Peyer's patch (tissue), 4 donors: ENCODE measurements around the gene LHB. TPM values are rescaled to one million over a fixed set of nuclear protein-coding genes. Genes with fewer than 3 reads are reported as not detected.

Experiments used
- DNase-seq, 3 donors: peaks; one replicate each; pipeline ENCODE4 v3.0.0-alpha.2; 2017 to 2019
- H3K27ac ChIP-seq, 4 donors: fragments of 200-600 bp; sonication (generic); one replicate each; pipeline ENCODE4 v1.5.1; 2016 to 2019
- H3K27me3 ChIP-seq, 2 donors: fragments of 200-600 bp; sonication (generic); one replicate each; pipeline ENCODE4 v1.5.1; 2019
- H3K36me3 ChIP-seq, 3 donors: fragments of 200-600 bp; sonication (generic); one replicate each; pipeline ENCODE4 v1.5.1; 2016 to 2019
- H3K4me1 ChIP-seq, 4 donors: fragments of 200-600 bp; sonication (generic); one replicate each; pipeline ENCODE4 v1.5.1; 2016 to 2019
- H3K4me3 ChIP-seq, 4 donors: fragments of 200-600 bp; sonication (generic); 1 replicate in 3 of 4; 2 replicates in 1 of 4; pipeline ENCODE4 v1.5.1; 2016 to 2019; ENCODE audit warnings: mild to moderate bottlenecking in 1 of 4
- H3K9me3 ChIP-seq, 4 donors: fragments of 200-600 bp; sonication (generic); one replicate each; pipeline ENCODE4 v1.5.1; 2016 to 2019; ENCODE audit warnings: mild to moderate bottlenecking in 1 of 4
- CTCF ChIP-seq, 6 experiments: fragments of 450-650 bp in 4 of 6; fragments of 200-600 bp in 2 of 6; sonication (generic) in 1 of 6; IDR thresholded peaks; one replicate each; pipeline ENCODE4 v1.5.1; 2017 to 2019; ENCODE audit warnings: antibody characterized with exemption in 6 of 6, mild to moderate bottlenecking in 3 of 6, moderate library complexity in 1 of 6
- POLR2A ChIP-seq, 2 donors: fragments of 450-650 bp; IDR thresholded peaks; one replicate each; pipeline ENCODE4 v1.5.1; 2017; ENCODE audit warnings: antibody characterized with exemption in 2 of 2, mild to moderate bottlenecking in 2 of 2, moderate library complexity in 2 of 2
- total RNA-seq, 4 donors: library from RNA; depleted of rRNA; stranded (reverse); fragments of >200 nt; gene quantifications; one replicate each; pipeline ENCODE4 v1.1.0, GENCODE V29; 2016

Gene LHB
- total RNA-seq, 4 donors from 2014 or later: 15.8 TPM; not detected in 3

- peaks cover 0 to 77% (median 0%) of the 10 kb centered on the region in 3 donors for H3K36me3 ChIP-seq
- H3K4me3 ChIP-seq: no peak overlapping the region
- H3K27ac ChIP-seq: no peak overlapping the region
- peak; percentile 83 to 94 (median 86) for DNase-seq
- TF ChIP-seq POLR2A (IDR thresholded peaks at IDR 0.05) (no peak), CTCF (IDR thresholded peaks at IDR 0.05) (peak; percentile 78 to 93 (median 87))
- H3K4me1 ChIP-seq: peaks cover 0 to 18% (median 16%) of the 10 kb centered on the region in 4 donors
- H3K9me3 ChIP-seq: no peaks in the 10 kb centered on the region
- H3K27me3 ChIP-seq: no peaks in the 10 kb centered on the region
These were observed 45.9 kb downstream of the LHB start for GRCh38 chr19:48970923-48971395.

GRCh38 chr19:48970139-48970766 is 46.6 kb downstream of the LHB start:
- no peak overlapping the region for H3K27ac ChIP-seq
- H3K36me3 ChIP-seq: peaks cover 0 to 78% (median 0%) of the 10 kb centered on the region in 3 donors
- no peaks in the 10 kb centered on the region for H3K9me3 ChIP-seq
- H3K27me3 ChIP-seq: no peaks in the 10 kb centered on the region
- H3K4me3 ChIP-seq: no peak overlapping the region
- no peak for DNase-seq
- H3K4me1 ChIP-seq: peaks cover 0 to 18% (median 16%) of the 10 kb centered on the region in 4 donors
- TF ChIP-seq POLR2A (IDR thresholded peaks at IDR 0.05) (no peak), CTCF (IDR thresholded peaks at IDR 0.05) (no peak)

- peaks cover 0 to 75% (median 0%) of the 10 kb centered on the region in 3 donors for H3K36me3 ChIP-seq
- peaks cover 0 to 20% (median 16%) of the 10 kb centered on the region in 4 donors for H3K4me1 ChIP-seq
These were observed 47.4 kb downstream of the LHB start for GRCh38 chr19:48969276-48970138.

GRCh38 chr19:48968813-48969218 is 48.1 kb downstream of the LHB start:
- H3K4me1 ChIP-seq: peaks cover 0 to 27% (median 21%) of the 10 kb centered on the region in 4 donors
- H3K27me3 ChIP-seq: no peaks in the 10 kb centered on the region
- no peak for DNase-seq
- TF ChIP-seq POLR2A (IDR thresholded peaks at IDR 0.05) (no peak), CTCF (IDR thresholded peaks at IDR 0.05) (no peak)
- peaks cover 0 to 68% (median 0%) of the 10 kb centered on the region in 3 donors for H3K36me3 ChIP-seq
- H3K27ac ChIP-seq: peak overlapping the region in 1 of 4 donors; percentile 96
- no peak overlapping the region for H3K4me3 ChIP-seq
- no peaks in the 10 kb centered on the region for H3K9me3 ChIP-seq

More at GRCh38 chr19:48969276-48970138, 47.4 kb downstream of the LHB start:
- TF ChIP-seq POLR2A (IDR thresholded peaks at IDR 0.05): no peak
- no peak for TF ChIP-seq CTCF (IDR thresholded peaks at IDR 0.05)
- Histone ChIP-seq H3K9me3 (no peaks in the 10 kb centered on the region), H3K27ac (no peak overlapping the region), H3K27me3 (no peaks in the 10 kb centered on the region), H3K4me3 (no peak overlapping the region)
- DNase-seq: no peak

- H3K27ac ChIP-seq: peak overlapping the region in 2 of 4 donors; percentile 46 to 96
- DNase-seq: no peak
- no peak overlapping the region for H3K4me3 ChIP-seq
- H3K9me3 ChIP-seq: no peaks in the 10 kb centered on the region
- peaks cover 0 to 62% (median 0%) of the 10 kb centered on the region in 3 donors for H3K36me3 ChIP-seq
- peaks cover 0 to 33% (median 27%) of the 10 kb centered on the region in 4 donors for H3K4me1 ChIP-seq
- H3K27me3 ChIP-seq: no peaks in the 10 kb centered on the region
- peak in 1 of 2 donors; percentile 28 for TF ChIP-seq POLR2A (IDR thresholded peaks at IDR 0.05)
- no peak for TF ChIP-seq CTCF (IDR thresholded peaks at IDR 0.05)
These were observed 48.7 kb downstream of the LHB start for GRCh38 chr19:48968179-48968661.
